Activated CD4-positive, CD25-positive, alpha-beta regulatory T cell treated with anti-CD3 and anti-CD28 coated beads, Interleukin-2, amount 50 U/mL, for 72 hours (primary cell): Measurements from ENCODE around the gene NUMBL.

Experiments used
- DNase-seq: peaks from one replicate; pipeline ENCODE4 v3.0.0; 2021

NUMBL gene

GRCh38 chr19:40716031-40716481 lies 25.6 kb upstream of the NUMBL start:
- no peak for DNase-seq

GRCh38 chr19:40714441-40715299 lies 24.2 kb upstream of the NUMBL start:
- peak; percentile 92 for DNase-seq

DNA sequence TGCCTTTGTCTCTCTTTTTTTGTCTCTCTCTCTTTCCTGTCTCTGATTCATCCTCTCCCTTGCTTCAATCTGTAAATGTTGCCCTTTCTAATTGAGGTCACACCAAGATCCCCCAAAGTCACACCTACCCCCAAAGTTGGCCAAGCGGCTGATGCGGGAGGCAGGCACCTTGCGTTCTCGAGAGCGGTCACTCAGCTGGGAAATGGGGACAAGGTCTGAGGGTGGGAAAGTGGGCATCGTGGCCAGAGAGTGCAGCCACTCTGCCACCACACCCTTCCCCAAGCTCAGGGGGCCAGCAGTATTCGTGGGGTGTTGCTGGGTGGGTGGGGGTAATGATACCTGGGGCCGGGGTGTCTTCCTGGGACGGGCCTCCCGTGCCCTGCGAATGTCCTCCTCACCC lies 23.5 kb upstream of the NUMBL start:
- no peak for DNase-seq

- DNase-seq, result no peak
Measured at GRCh38 chr19:40709817-40710216, 19.4 kb upstream of the NUMBL start.

GRCh38 chr19:40707615-40708014 lies 17.2 kb upstream of the NUMBL start:
- DNase-seq, result no peak

GRCh38 chr19:40705950-40706619 lies 15.6 kb upstream of the NUMBL start:
- no peak for DNase-seq

DNA sequence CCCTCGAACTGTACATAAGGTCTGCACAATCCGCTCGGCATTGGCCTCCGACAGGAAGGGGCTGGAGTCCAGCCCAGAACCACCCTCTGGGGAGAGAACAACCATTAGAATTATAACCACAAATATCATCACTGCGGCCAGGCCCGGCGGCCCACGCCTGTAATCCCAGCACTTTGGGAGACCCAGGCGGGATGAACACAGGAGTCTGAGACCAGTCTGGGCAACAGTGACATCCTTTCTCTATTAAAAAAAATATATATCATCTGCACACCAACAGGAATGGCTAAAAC lies 14.9 kb upstream of the NUMBL start:
- DNase-seq, result no peak

- DNase-seq, result no peak
Measured at GRCh38 chr19:40704491-40705361, 14.3 kb upstream of the NUMBL start.

DNA sequence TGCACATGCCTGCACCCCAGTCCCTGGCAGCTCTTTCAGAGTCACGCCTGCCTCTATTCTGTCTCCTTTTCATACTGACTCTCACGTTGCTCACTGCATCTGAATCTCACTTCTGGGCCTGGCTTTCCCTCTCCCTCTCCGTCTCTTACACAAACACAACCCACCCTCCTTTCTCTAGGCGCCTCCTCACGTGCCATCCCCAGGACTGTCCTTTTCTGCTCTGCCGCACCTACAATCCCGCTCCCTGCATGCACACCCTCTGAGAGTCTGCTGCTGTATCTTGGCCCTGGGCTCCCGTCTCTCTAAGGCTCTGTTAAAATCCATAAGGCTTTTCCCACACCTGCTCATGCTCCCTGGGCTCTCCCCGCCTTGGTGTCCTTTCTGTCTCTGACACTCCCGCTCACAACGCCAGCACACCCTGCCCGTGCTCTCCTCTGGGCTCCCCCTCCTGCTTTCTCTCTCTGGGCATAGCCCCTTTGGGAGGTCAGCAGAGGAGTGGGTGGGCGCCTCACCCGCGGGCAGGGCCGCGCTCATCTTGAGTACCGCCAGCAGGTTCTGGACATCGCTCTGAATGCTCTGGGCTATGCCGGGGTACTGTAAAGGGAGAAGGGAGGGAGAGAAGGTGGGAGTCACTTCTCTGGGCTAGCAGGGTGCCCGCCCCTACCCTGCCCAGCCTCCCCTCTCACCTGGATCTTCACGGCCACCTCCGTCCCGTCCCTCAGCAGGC lies 12.7 kb upstream of the NUMBL start:
- no peak for DNase-seq

GRCh38 chr19:40702337-40703012 lies 12.0 kb upstream of the NUMBL start:
- no peak for DNase-seq

GRCh38 chr19:40701758-40702157 lies 11.3 kb upstream of the NUMBL start:
- DNase-seq, result no peak

GRCh38 chr19:40700083-40700482 lies 9.6 kb upstream of the NUMBL start:
- no peak for DNase-seq

- DNase-seq, result no peak
Measured at GRCh38 chr19:40697007-40697406, 6.6 kb upstream of the NUMBL start.

DNA sequence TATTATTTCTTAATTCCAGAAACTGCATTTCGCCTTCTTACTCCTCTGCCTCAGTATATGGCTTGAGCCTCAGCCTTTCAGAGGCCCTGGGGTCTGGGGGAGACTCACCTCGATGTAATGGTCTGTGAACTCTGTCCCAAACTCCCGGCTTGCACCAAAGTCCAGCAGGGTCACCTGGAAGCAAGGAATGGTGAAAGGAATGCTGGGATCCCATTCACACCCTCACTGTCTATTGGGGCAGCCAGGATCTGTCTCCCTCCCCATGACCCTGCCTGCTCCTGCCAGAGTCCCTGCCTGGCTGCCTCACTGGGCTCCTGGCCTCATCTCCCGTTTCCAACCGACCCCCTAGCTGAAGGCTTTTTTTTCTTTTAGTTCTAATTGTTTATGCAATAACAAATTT lies 5.4 kb upstream of the NUMBL start:
- no peak for DNase-seq

- no peak for DNase-seq
Measured at GRCh38 chr19:40693896-40694295, 3.4 kb upstream of the NUMBL start.

DNA sequence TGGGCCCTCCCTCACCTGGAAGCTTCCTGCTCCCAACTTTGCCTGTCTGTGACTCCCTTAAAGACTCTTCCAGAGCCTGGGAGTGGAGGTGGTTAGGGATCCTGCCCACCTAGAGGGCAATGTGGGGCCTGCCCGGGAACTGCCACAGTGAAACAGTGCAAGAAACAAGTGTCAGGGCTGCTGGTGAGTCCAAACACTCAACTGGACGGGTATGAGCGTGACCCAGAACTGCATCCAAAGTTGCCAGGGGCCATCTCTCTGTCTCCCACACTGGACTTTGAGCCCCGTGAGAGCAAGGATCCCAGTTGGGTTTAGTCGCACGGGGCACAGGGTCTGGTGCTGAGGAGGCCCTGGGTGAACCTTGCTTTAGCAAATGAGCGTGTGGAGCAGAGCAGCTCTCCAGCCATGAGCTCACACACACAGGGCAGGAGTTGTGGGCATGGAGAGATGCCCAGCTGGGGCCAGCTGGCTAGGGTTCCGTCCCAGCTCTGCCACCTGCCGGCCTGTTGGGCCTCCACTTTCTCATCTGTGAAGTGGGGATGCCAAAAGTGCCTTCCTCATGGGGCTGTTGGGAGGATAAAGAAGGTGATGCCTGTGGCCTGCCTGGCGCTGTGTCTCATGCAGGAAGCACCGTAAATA lies 2.8 kb upstream of the NUMBL start:
- DNase-seq, result no peak

DNA sequence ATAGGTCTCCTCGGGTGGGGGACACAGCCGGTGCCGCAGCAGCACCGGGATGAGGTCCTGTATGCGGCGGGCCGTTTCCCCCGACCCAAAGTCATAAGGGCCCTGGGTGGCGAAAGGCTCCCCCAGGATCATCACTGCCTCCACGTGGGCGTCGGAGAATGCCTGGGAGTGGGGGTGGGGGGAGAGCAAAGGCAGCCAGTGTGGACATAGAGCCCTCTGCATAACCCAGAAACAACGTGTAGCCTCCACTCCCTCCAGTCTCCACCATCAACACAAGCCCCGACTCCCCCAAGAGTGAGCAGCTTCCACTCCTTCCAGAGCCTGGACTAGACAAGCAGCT lies 1.7 kb upstream of the NUMBL start:
- DNase-seq, result no peak

- no peak for DNase-seq
Measured at GRCh38 chr19:40691421-40692211, 1.2 kb upstream of the NUMBL start.

DNA sequence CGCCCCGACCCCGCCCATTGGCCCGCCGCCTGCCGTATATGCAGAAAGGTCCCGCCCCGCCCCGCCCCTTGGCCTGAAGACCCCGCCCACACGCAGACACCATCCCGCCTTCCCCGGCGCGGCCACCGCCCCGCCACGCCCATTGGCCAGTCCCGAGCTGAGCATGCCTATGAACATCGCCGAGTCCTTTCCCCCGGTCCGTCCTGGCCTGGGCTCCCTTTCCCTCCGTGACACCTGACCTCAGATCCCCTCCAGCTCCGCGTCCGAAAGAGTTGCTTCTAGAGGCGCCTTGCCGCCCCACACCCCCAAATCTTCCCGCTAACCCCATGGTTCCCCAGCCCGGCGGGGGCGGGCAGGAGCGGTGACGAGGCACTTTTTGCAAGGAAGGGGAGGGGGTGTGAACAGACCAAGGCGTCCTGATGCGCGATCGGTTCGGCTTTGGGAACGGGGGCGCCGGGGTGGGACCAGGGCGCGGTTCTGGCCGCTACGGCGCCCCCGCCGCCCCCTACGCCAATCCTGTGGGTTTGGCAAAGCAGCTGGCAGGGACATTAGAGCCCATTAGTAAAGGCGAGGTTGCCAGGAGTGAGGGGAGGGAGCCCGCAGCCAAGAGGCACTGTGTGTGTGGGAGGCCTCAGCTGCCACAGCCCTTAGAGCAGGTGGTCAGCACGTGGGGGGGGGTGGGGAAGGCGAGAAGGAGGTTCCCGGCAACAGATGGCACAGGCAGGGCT lies 406 bp upstream of the NUMBL start:
- peak; percentile 85 for DNase-seq

- DNase-seq, result no peak
Measured at GRCh38 chr19:40689339-40690049, 957 bp downstream of the NUMBL start.
